WTC11 (cell line): ENCODE data around the gene DDR2.

Source experiments
- CTCF ChIP-seq: fragments of 200-600 bp; IDR thresholded peaks from 2 replicates; pipeline ENCODE4 v1.8.0; 2022; ENCODE audit warnings: antibody characterized with exemption
- JUN ChIP-seq: sonication (generic); formaldehyde crosslinking; IDR thresholded peaks from 2 replicates; pipeline ENCODE4 v1.8.0; 2023; ENCODE audit warnings: mild to moderate bottlenecking, missing genetic modification reagents
- NFE2L1 ChIP-seq: sonication (generic); formaldehyde crosslinking; IDR thresholded peaks from 2 replicates; pipeline ENCODE4 v1.8.1; 2023; ENCODE audit warnings: missing genetic modification reagents
- TF ChIP-seq, protein P1 (sequence below): sonication (generic); formaldehyde crosslinking; IDR thresholded peaks from 2 replicates; pipeline ENCODE4 v1.8.0; 2022; ENCODE audit warnings: mild to moderate bottlenecking, missing genetic modification reagents

- TF ChIP-seq, protein P1, sequence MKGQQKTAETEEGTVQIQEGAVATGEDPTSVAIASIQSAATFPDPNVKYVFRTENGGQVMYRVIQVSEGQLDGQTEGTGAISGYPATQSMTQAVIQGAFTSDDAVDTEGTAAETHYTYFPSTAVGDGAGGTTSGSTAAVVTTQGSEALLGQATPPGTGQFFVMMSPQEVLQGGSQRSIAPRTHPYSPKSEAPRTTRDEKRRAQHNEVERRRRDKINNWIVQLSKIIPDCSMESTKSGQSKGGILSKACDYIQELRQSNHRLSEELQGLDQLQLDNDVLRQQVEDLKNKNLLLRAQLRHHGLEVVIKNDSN (CRISPR knock-in tag): no peak
- TF ChIP-seq JUN (CRISPR knock-in tag) (no peak), NFE2L1 (CRISPR knock-in tag) (no peak), CTCF (no peak)
Observed at GRCh38 chr1:162590101-162590500, 42.2 kb upstream of the DDR2 start.
